ENCODE measurements around the gene ERO1B. TPM values are rescaled to one million over a fixed set of nuclear protein-coding genes. Genes with fewer than 3 reads are reported as not detected.
A peak's percentile ranks its signal among the peaks of the same experiment; 100 is the strongest.
"Not testable (repeated sequence)": the region's sequence is repeated elsewhere in the genome, so short reads cannot be mapped to it uniquely, and the experiment has no call there.

Gene ERO1B
- total RNA-seq, 1 donor from 2014 or later: 11.3 TPM

DNA sequence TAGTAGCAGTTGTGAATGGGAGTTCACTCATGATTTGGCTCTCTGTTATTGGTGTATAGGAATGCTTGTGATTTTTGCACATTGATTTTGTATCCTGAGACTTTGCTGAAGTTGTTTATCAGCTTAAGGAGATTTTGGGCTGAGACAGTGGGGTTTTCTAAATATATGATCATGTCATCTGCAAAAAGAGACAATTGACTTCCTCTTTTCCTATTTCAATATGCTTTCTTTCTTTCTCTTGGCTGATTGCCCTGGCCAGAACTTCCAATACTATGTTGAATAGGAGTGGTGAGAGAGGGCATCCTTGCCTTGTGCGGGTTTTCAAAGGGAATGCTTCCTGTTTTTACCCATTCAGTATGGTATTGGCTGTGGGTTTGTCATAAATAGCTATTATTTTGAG lies 93.7 kb downstream of the ERO1B start:
- DNase-seq (ENCODE audit: low read depth): not testable (repeated sequence)

DNA sequence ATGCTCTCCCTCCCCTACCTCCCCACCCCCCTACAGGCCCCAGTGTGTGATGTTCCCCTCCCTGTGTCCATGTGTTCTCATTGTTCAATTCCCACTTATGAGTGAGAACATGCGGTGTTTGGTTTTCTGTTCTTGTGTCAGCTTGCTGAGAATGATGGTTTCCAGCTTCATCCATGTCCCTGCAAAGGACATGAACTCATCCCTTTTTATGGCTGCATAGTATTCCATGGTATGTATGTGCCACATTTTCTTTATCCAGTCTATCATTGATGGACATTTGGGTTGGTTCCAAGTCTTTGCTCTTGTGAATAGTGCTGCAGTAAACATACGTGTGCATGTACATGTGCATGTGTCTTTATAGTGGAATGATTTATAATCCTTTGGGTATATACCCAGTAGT lies 95.3 kb downstream of the ERO1B start:
- DNase-seq (ENCODE audit: low read depth): not testable (repeated sequence)

DNA sequence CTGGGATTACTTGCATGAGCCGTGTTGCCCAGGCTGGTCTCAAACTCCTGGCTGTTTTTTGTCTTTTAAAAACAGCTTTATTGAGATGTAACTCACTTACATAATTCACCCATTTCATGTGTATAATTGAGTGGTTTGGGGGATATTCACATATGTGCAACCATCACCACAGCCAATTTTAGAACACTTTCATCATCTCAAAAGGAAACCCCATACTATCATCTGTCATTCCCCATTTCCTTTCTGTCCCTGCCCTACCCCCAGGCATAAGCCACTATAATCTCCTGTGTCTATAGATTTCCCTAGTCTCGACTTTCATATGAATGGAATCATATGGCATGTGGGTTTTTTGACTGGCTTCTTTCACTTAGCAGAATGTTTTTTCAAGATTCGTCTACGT lies 96.1 kb downstream of the ERO1B start:
- DNase-seq (ENCODE audit: low read depth): no peak

DNA sequence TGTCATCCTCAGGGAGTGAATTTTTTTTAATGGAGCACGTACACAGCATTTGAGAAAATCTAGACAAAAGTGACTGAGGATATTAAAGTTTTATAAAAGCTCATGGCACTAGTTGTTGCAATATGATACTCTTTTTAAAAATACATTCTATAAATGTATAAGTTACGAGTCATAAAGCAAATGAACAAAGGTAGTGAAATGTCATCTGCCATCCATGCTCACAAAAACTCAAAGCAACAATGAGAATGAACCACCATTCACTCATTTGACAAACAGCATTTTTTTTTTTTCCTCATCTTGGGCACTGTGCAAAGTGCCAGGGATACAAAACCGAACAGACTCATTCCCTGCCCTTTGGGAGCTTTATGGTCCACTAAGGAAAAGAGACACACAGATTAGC lies 100.7 kb downstream of the ERO1B start:
- no peak for DNase-seq (ENCODE audit: low read depth)

DNA sequence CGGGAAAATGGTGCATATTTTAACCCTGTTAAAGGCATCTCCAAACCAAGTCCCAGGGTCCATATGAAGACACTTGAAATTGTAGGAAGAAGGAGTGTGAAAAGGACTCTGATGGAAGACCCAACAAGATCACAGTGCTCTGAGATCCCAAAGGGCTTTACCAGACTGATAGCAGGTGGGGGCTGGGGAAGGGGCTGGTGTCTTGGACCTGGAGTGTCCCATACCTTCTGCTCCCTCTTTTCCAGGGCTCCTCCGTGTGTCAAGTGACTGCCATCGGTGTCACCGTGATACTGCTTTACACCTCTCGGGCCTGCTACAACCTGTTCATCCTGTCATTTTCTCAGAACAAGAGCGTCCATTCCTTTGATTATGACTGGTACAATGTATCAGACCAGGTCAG lies 102.1 kb downstream of the ERO1B start:
- DNase-seq (ENCODE audit: low read depth): no peak

DNA sequence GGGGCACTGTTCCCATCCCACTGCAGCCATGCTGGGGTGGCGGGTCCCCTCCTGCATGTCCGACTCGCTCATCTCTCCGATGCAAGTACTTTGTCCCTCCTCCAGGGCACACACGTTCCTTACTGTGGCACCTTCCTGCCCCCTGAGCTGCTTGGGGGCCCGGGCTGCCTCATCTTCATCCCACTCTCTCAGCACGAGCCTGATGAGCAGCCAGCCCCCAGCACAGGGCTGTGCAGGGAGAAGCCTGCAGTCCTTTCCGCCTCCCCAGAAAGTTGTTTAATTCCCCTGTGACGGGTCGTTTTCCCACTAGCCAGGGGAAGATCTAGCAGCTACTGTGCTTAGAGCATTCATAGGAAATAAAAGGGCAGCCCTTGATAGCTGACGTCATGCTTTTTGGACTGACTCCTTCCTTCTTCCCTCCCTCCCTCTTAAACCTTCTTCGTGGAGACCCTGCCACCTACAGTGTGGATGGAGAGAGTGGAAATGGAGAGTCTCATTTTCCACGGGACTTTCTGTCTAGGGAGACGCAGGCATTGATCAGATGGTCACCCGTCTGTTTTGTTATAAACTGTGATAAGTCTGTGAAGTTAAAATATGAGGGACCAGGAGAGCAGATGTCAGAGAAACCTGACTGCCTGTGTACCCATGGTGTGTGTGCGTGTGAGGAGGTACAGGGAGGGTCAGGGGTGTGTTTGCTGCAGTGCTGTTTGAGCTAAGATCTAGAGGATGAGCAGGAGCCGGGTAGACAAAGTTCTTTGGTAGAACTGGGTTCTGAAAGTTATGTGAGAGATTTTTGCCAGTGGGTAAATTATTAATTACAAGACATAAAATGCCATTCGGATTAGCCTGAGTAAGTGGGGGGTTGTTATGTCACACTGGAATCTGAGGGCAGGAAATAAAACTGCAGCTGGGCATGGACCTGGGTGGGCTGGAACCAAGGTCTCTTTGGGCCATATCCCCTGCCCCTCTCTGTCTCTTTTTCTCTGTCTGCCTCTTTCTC lies 105.1 kb downstream of the ERO1B start:
- DNase-seq (ENCODE audit: low read depth): peak; percentile 85

DNA sequence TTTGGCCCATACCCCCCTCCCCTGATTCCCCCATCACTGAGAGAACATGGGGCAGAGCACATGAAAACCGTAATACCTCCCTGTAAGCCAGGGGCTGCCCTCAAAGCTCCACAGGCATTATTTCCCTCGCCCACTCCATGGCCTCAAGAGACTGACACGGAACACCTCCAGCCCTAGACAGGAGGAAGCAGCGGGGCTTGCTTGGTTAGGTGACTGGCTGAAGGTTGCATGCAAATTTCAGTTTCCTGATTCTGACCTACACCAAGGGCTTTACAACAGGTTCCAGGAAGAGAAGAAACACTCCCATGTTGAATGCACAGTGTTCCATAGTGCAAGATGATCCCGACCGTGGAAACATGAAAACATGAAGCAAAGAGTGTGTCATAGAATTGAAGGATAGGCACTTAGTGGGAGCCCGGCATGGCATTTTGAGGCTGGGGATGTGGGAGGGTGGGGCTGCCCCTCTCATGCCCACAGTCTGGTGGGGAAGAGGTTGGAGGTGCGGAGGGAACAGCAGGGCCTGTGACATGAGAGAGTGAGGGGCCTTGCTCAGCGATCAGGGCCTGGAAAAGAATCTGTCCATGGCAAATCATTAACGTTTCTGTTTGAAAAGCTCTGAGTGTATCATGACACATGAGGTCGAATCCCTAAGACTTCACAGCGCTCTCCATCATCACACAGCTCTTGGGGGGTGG lies 106.0 kb downstream of the ERO1B start:
- peak; percentile 82 for DNase-seq (ENCODE audit: low read depth)

DNA sequence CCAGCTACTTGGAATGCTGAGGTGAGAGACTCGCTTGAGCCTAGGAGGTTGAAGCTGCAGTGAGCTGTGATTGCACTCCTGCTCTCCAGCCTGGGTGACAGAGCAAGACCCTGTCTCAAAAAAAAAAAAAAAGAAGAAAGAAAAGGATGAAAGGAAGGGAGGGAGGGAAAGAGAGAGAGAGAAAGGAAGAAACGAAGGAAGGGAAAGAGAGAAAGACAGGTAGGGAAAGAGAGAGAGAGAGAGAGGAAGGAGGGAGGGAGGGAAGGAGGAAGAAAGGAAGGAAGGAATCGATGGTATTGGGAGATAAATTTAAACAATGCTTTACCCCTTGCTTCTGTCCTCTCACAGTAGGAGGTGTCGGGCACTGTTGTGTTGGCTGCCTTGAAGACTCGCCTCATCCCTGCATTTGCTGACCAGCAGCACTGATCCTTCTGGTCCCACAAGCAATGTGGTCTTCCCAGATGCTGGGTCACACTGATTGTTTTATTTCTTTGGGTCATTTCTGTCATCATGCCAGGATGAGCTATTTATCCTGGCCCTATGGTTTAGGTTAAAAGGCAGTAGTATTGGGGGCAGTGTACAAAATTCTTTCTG lies 108.5 kb downstream of the ERO1B start:
- DNase-seq (ENCODE audit: low read depth): no peak

DNA sequence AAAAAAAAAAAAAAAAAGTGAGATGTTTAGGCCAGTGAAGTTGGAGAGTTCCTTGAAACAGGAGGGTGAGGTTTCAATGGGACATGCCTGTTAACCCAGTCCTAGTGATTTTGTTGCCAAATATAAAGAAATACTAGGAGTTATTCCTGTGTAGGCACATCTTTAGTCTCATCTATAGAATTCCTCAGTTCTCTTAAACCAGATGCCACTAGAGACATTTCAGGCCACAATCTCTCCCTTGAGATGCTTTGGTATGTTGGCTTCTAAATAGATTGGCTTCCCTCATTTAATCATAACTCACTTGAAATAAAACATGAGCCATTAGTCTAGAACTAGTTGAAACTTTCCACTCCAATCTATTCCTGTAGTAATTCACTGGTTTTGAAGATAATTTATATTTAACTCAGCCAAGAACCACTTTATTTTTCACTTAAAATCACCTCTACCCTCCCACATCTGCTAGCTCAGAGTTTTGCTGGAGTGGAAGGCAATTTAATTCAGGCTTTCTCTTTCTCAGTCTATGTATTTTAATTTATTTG lies 109.6 kb downstream of the ERO1B start:
- DNase-seq (ENCODE audit: low read depth): no peak

DNA sequence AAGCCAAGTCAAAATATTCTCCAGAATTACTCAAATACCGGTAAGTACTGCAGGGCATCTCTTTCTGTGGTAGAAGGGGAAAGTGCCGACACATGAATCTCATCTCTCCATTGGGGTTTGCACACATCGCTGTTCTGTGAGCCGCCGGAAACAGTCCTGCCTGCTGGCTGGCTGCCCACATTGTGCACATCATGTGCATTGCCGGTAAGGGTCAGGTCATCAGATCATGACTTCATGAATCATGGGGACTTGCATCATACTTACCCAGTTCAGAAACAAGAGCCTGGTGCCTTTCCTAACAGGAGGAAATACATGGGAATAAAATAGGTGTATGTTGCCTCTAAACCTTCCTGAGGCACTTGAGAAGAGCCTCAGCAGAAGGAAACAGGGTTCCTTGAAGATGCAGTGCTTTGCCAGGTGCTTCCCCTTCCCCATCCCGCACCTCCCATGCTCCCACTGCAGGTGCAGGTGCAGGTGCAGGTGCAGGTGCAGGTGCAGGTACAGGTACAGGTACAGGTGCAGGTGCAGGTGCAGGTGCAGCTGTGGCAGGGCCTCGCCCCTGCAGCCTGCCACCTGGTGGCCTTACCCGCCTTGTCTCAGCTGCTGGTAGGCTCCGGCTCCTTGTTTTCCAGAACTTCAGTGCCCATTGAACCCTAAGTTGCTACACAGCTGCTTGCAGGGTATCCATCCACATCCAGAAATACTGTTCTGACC lies 112.9 kb downstream of the ERO1B start:
- peak; percentile 98 for DNase-seq (ENCODE audit: low read depth)

DNA sequence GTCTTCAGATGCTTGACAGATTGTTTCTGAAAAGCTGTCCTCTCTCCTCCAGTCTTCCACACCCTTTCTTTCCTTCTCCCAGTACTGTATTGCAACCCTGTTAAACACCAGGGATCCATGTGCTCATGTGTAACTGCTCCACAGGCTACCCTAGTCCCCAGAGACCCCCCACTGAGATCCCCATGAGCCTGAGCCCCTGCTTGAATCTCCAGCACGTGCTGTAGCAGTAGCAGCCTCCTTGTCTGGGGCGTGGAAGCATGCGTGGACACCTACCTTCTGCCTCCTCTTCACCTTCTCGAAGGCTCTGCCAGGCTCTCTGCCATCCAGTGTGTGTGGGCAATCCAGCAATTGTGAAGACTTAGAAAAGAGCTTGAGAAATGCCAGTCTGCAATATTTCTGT lies 114.2 kb downstream of the ERO1B start:
- no peak for DNase-seq (ENCODE audit: low read depth)

DNA sequence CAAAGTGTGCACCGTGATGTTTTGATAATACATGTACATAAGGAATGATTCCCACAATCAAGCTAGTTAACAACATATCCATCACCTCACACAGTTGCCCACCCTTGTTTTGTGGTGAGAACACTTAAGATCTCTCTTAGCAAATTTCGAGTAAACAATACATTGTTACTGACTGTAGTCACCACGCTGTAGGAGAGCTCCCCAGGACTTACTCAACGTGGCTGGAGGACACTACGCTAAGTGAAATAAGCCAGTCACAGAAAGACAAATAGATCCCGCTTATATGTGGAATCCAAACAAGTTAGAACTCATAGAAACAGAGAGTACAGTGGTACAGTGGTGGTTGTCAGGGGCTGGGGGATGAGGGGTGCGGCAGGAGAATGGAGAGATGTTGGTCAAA lies 114.6 kb downstream of the ERO1B start:
- no peak for DNase-seq (ENCODE audit: low read depth)

DNA sequence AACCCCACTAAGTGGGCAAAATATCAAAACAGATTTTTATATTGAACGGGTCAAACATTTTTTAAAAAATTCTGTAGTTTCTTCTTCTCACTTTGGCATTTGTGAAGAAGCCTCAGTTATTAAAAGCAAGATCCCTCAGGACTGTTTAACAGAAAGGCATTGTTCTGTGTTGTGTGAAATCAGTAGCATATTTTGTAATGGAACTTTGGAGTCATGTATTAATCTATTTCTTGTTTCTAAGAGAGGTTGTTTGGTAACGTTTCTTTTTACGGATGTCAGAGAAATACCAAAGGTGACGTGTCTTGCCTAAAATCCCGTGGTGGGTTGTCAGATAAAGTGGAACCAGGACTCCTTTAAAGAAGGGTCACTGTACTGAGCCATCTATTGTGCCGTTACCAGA lies 115.7 kb downstream of the ERO1B start:
- DNase-seq (ENCODE audit: low read depth): no peak

Other genes starting within 250 kb of the ERO1B start
- gene NID1, start 216.9 kb downstream of the ERO1B start, total RNA-seq: 1.1 and 3.8 TPM in 2 replicates
- gene GPR137B, start 139.4 kb downstream of the ERO1B start, total RNA-seq: 10.2 and 12.2 TPM in 2 replicates
- gene EDARADD, start 112.3 kb upstream of the ERO1B start, total RNA-seq: 0.05 TPM in 1 of 2 replicates, not detected in the other
- 62.9 and 64.1 TPM in 2 replicates for gene LGALS8, start 242.0 kb upstream of the ERO1B start, total RNA-seq